GM21576 (cell line): Measurements from ENCODE around the gene TET3.
A peak's percentile ranks its signal among the peaks of the same experiment; 100 is the strongest.

Source experiments
- ATAC-seq: cut with Tn5 transposase; IDR thresholded peaks from one replicate; pipeline ENCODE4 v1.9.1; 2021; ENCODE audit warnings: mild to moderate bottlenecking, moderate library complexity; ENCODE audit not compliant: unreplicated experiment

The TET3 gene

DNA sequence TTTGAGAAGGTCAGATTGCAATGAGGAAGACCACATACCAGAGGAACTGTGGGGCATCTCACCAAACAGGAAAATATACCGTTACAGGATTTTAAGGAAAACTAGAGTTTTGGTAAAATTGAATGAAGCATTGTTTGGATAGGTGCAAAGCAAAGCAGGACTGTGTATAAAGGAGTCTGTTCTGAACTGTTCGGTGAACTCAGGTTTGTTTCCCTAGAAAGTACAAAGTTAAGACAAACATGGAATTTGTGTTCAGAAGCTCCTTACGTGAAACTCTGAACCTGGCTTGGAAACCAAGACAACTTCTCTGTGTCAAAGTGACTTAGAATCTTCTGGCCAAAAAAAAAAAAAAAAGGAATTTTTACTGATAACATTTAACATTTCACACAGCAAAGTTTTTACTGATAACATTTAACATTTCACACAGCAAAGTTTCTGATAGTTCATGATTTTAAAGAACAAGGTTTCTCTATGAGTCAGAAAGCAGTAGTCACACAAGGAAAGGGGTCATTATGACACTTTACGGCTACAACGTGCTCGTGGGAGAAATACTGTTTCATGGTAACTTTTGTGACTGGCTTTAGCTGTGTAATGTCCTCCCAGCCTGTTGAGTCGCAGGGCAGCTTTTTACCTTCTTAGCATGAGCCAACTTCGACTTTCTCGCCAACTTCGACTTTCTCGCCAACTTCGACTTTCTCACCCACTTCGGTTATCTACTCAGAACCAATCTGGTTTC is 21.2 kb upstream of the TET3 start:
- ATAC-seq, result no peak

DNA sequence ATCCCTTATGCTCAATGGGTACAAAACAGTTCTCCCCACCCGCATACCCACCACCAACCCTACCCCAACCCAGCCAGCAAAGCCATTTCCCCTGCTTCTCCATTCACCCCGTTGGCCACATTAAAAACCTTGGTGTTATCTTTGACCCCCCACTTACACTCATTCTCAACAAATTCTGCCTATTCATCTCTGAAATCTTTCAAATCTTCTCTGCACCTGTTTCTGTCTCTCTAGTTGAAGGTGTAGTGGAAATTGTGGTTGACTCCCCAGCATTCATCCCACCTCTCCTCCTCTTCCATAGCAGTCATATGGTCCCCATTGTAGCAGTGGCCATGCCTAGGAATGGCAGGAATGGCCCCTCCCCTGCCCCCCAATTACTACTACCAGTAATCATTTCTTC is 20.5 kb upstream of the TET3 start:
- no peak for ATAC-seq

- no peak for ATAC-seq
These were observed 19.7 kb upstream of the TET3 start for GRCh38 chr2:73965053-73965452.

DNA sequence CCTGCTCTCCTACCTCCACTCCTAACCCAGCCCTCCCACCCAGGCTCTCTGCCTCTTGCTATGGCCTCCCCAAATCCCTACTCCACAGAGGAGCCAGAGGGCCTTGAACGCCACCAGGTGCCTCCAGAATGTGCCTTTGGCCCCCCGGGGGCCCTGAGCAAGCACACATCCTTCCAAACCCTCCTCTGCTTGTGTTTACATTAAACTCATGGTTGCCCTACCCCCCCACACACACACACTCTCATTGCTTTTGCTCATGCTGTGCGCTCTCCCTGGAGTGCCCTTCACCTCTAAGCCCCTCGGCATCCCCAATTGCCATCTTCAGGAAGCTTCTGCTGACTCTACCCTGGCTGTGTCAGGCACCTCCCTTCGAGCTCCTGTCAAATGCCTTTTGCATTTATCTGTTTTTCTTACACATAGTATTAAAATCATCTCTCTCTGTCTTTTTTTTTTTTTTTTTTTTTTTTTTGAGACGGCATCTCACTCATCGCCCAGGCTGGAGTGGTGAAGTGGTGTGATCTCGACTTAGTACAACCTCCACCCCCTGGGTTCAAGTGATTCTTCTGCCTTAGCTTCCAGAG is 16.3 kb upstream of the TET3 start:
- ATAC-seq, result no peak

DNA sequence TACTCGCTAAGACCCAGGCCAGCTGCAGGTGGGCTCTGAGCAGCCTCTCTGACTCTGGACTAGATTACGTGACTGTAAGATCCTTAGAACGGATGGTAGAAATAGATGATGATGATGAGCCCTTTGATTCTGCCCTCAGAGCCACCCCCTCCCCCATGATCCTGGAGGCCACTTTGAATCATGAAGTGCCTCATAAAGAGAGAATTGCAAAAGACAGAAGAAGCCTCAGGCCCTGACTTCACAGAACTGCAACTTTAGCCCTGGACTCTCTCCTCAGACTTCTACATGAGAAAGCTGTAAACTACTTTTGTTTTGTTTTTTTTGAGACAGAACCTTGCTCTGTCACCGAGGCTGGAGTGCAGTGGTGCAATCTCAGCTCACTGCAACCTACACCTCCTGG is 15.4 kb upstream of the TET3 start:
- no peak for ATAC-seq

DNA sequence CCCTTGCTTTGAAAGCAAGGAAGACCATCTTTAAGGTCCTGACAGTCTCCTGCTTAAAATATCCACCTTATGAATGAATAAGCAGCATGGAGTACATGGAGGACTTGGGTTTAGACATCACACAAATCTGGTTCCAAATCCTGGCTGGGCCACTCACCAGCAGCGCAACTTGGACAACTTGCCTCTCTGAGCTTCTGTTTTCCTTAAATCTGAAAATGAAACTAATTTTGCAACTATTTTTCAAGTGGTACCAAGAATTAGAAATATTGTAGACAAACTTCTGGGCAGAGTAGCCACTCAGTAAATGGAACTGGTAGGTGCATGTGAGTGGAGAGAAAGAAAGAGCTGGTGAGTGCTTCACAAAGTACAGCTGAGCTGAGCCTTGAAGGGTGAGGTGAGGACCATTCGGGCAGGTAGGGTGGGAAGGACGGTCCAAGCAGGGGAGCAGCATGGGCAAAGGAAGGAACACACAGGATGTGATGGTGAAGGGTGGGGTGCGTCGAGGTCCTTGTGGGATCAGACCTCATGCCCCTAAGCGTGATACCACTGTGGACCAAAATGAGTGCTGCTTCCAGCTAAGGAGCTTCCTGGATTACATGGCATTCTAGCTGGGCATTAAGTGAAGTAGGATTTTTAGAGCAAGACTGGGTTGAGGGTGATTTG is 14.4 kb upstream of the TET3 start:
- no peak for ATAC-seq

DNA sequence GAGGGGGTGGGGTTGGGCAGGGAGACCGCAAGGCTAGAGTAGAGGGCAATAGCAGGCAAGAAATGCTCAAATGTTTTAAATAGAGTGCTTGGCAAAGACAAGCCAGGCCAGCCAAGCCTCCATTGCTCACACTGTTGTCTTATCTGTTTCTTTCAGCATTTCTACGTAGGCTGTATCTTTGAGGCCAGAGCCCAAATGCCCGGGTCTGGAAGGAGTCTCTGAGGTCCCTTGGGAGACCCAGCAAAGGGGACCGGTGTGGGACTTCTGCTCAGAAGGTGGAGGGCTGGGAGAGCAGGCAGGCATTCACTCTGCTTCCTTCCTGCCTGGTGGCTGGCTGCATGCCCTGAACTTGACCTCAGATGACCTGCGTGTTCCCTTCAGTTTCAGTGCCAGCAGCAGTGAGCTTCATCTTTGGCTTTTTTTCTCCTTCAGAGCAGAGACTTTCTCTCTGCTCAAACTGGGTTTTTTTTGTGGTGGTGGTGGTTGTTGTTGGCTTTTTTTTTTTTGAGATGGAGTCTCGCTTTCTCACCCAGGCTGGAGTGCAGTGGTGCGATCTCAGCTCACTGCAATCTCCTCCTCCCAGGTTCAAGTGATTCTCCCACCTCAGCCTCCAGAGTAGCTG is 13.7 kb upstream of the TET3 start:
- peak; percentile 74 for ATAC-seq

DNA sequence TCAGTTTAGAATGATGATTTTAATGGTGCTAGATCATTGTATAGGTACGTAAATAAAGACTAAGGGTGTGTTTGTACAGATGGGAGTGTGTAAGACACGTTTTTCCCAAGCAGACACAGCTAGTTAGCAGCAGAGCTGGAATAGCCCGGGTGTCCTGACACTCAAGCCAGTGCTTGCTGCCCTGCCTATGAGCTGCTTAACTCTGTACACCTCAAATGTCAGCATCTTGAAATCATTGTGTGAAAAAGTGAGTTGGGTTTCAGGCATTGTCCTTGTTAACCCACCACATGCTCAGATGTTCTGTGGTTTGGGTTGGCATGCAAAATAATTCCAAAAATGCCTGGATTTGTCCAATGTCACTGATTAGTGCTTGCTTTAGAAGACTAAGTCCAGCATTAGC is 13.0 kb upstream of the TET3 start:
- no peak for ATAC-seq

DNA sequence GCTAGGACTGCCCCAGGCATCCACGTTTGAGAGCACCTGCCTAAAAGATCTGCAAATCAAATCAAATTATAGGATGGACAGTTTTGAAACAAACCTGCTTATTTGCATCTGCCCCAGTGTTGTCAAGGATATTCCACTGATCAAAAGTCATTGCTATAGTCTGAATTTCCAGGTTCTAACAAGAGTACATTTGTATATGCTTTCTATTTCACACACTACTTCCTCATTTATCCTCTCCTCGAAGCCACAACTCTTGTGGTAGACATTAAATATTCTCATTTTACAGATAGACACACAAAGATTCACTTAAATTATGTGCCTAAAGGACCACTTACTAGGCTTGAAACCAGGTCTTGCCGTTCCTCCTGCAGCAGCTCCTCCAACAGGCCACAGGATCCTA is 11.9 kb upstream of the TET3 start:
- no peak for ATAC-seq

DNA sequence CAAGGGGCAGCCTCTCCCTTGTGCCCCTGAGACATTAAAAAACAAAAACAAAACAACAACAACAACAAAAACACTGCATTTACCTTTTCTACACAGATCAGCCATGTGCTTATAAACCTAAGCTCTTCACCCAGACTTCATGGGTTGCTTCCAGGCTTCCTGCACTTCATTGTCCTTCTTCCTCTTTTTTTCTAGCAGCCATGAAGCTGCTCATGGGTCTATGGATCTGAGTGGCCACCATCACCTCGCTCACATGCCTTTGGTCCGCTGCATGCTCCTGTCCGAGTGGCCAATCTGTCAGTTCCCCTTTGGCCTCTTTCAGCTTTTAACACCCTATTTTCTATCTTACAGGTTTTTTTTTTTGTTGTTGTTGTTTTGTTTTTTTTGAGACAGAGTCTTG is 9.0 kb upstream of the TET3 start:
- no peak for ATAC-seq

DNA sequence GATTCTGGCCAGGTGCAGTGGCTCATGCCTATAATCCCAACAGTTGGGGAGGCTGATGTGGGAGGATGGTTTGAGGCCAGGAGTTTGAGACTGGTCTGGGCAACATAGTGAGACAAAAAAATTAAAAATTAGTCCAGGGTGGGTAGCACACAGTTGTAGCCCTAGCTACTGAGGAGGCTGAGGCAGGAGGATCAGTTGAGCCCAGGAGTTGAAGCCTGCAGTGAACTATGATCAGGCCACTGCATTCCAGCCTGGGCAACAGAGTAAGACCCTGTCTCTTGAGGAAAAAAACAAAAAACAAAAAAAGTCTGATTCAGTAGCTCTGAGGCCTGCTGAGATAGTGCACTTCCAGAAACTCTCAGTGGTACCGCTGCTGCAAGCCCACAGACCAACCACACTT is 7.9 kb upstream of the TET3 start:
- no peak for ATAC-seq

DNA sequence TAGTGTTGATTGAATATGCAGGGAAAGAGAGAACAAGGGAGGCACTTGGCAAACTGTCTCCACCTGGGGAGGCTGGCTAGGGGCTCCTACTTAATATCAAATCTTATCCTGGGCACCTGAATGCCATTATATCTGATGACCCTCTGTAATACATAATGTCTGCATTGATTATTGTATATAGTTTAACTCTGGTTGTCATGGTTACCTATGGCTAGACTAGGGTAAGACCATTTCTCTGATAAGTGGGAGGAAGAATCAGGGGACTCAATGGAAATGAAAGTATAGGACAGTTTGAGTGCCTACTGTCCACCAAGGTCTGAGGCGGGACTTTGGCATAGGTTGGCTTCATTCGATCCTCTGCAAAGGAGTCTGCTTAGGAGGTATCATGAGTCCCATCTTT is 7.2 kb upstream of the TET3 start:
- ATAC-seq, result no peak

- ATAC-seq, result peak; percentile 51
These were observed 5.7 kb upstream of the TET3 start for GRCh38 chr2:73979021-73979420.

GRCh38 chr2:73979686-73980085 is 5.0 kb upstream of the TET3 start:
- no peak for ATAC-seq

- ATAC-seq, result no peak
These were observed 4.1 kb upstream of the TET3 start for GRCh38 chr2:73980566-73980965.

DNA sequence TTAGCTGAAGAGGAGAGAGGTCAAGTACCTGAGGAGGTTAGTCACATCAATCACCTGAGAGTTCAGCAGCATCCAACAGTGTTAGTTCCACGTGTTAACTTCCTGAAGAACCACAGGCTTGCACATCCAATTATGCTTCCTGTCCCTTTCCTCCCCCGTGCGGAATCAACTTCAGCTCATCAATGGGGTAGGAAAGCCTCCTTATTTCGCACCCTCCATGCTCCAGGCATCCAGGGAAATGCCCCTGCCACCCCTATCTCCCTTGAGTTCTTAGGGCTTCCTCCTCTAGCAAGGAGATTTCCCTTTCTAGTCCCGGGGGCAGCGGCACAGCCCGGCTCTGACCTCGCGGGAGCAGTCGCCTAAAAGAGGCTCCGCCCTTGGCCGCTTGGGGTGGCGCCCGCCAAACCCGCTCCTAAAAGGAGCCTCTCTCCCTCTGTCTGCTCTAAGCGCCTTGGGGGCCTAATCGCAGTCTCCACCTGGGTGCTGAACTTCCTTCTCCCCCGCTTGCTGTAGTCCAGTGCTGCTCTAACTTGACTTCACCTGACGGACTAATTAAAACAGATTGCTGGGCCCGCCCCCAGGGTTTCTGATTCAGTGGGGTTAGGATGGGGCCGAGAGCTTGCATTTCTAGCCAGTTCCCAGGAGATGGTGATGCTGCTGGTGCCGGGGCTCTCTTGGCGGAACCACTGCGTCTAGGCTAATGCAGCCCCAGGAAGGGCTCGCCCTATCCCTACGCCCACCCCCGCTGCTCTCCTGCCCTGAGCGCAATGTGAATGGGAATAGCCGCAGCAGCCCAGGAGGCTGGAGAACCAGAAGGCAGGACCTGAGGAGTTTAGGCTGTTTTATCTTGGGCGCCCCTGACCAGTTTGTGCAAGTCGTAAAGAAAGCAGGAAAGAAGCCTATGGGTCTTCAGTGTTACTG is 3.4 kb upstream of the TET3 start:
- no peak for ATAC-seq

- ATAC-seq, result no peak
These were observed 2.5 kb upstream of the TET3 start for GRCh38 chr2:73982140-73982617.

DNA sequence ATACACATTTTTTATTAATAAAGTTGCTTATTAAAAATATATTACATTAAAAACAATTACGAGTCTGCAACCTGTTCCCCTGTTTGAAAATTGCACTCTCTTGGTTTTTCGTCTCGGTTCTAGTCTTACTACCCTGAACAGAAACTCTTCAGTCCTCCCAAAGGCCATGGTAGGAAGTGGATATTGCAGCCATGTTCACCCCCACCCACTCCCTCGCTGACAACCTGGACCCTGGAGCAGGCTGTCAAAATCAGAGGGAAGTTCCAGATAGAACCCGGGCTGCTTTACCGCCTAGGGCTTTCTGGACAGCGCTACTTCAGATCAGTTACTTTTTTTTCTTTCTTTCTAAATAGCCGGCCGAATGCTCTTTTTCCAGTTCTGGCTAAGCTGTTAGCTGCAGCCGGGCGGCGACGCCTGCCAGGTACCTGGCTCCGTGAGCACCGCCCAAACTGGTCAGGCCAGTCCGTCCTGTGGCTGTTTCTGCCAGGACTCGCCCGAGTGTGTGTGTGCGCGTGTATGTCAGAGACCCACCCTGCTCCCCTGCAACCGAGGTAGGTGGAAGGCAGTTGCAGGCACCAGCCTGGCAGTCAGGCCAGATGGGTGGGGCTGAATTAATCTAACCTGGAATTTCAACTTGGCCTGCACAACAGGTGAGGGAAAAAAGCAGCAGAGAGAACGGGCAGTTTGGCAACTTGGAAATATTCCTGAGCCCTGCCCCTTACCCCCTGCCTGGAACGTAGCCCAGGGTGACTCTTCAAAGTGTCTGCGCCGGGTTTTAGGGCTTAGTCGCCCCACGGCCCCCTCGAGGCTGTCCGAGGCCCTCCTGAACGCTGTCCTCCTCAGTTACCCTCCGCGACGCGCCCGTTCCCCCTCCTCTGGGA is 1.1 kb upstream of the TET3 start:
- no peak for ATAC-seq

GRCh38 chr2:73984922-73985307 is 205 bp downstream of the TET3 start:
- ATAC-seq, result peak; percentile 6
